Measurements from ENCODE around the gene NFX1. TPM values are rescaled to one million over a fixed set of nuclear protein-coding genes. Genes with fewer than 3 reads are reported as not detected.

Gene NFX1
- total and polyA plus RNA-seq, 10 of the 15 experiments (the other 5 are each of a cell fraction or from before 2014, with no cell fraction given) = 11.9 to 45.1 (median 36.1) TPM

DNA sequence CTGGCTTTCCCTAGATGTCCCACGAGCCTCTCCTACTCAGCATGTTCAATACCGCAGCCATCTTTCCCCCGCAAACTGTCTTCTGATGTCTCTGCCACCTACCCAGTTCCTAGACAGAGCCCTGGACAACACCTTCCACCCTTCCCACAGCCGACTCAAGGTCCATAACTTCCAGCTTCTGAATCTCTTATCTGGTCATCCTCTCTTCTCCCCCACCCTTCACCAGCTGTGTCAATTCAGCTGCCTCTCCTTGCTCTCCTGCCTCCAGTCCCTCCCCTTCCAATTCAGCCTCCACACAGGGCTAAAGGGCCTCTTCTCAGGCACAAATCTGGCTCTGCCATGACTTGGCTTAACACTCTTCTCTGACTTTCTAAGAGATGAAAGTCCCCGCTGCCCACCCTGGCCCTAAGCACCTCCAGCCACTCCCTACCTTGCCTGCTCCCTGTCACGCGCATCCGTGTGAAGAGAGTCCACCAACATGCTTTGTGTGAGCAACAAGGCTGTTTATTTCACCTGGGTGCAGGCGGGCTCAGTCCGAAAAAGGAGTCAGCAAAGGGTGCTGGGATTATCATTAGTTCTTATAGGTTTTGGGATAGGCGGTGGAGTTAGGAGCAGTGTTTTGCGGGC lies 86.9 kb downstream of the NFX1 start (continued):
- no peak for TF ChIP-seq ASH2L (IDR thresholded peaks at IDR 0.05; ENCODE audit: borderline replicate concordance, low read depth)
- TF ChIP-seq NRF1 (conservative IDR thresholded peaks at IDR 0.05; ENCODE audit: low read depth, low read length) = no peak
- no peak for TF ChIP-seq HDGF (IDR thresholded peaks at IDR 0.05)
- TF ChIP-seq, protein P1, sequence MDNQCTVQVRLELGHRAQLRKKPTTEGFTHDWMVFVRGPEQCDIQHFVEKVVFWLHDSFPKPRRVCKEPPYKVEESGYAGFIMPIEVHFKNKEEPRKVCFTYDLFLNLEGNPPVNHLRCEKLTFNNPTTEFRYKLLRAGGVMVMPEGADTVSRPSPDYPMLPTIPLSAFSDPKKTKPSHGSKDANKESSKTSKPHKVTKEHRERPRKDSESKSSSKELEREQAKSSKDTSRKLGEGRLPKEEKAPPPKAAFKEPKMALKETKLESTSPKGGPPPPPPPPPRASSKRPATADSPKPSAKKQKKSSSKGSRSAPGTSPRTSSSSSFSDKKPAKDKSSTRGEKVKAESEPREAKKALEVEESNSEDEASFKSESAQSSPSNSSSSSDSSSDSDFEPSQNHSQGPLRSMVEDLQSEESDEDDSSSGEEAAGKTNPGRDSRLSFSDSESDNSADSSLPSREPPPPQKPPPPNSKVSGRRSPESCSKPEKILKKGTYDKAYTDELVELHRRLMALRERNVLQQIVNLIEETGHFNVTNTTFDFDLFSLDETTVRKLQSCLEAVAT (IDR thresholded peaks at IDR 0.05) = no peak
- no peak for TF ChIP-seq JUNB (IDR thresholded peaks at IDR 0.05)
- TF ChIP-seq, protein P2, sequence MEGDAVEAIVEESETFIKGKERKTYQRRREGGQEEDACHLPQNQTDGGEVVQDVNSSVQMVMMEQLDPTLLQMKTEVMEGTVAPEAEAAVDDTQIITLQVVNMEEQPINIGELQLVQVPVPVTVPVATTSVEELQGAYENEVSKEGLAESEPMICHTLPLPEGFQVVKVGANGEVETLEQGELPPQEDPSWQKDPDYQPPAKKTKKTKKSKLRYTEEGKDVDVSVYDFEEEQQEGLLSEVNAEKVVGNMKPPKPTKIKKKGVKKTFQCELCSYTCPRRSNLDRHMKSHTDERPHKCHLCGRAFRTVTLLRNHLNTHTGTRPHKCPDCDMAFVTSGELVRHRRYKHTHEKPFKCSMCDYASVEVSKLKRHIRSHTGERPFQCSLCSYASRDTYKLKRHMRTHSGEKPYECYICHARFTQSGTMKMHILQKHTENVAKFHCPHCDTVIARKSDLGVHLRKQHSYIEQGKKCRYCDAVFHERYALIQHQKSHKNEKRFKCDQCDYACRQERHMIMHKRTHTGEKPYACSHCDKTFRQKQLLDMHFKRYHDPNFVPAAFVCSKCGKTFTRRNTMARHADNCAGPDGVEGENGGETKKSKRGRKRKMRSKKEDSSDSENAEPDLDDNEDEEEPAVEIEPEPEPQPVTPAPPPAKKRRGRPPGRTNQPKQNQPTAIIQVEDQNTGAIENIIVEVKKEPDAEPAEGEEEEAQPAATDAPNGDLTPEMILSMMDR (IDR thresholded peaks at IDR 0.05 in 2 of 3, conservative IDR thresholded peaks at IDR 0.05 in 1 of 3; ENCODE audit: control insufficient read depth in 2 of 3, extremely low read depth in 1 of 3, insufficient read depth in 1 of 3, low read depth in 3 of 3, low read length in 3 of 3) = no peak
- TF ChIP-seq ZNF24 (IDR thresholded peaks at IDR 0.05) = no peak

DNA sequence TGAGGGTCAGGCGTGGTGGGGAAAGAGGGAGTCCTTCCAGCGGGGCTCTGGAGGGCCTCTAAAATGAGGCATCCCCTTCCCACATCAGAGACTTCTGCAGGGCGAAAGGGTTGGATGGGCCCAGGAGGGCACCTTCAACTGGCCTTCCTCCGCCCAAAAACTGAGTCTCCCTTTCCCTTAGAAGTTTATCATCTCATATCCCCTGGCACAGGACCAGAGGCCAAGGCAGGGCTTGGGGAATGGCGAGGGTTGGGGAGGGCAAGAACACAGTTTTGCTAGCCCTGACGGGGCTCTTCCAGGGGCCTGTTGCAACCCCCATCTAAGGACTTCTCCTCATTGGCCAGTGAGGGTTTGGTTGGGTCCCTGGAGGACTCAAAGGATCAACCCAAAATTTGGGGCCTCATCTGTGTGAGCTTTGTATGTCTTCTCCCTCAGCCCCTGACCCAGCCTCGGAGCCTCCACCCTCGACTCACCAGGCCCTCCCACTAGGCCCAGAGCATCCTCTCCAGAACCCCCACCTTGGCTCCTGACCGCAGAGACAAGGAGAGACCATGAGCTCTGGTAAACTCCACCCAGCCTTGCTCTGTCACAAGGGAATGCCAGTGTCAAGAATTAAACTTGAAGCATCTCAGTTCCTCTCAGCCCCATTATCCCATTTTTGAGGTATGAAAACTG lies 87.9 kb downstream of the NFX1 start:
- intact Hi-C loops (cut with micrococcal nuclease; ENCODE audit: unreplicated experiment) = no loop called here
- 70% methylated on average over 7 of the region's 9 CpGs for whole genome bisulfite sequencing (ENCODE audit: insufficient coverage, insufficient replicate concordance, low lambda C conversion rate, missing lambda C conversion rate)
- H3K9me3 ChIP-seq (replicated peaks; ENCODE audit: control insufficient read depth, insufficient read depth, low read length) = no peaks in the 10 kb centered on the region

More for the DNA sequence above, 87.9 kb downstream of the NFX1 start:
- Histone ChIP-seq H3K4me3 (no peak overlapping the region), H3K4me1 (ENCODE audit: control insufficient read depth, insufficient read depth, low read length) (no peaks in the 10 kb centered on the region), H3K79me2 (ENCODE audit: control insufficient read depth, insufficient read depth, low read length) (no peaks in the 10 kb centered on the region), H4K20me1 (ENCODE audit: control insufficient read depth, insufficient read depth) (no peaks in the 10 kb centered on the region), H3K27me3 (replicated peaks in 1 of 2; ENCODE audit: control insufficient read depth in 2 of 2, insufficient read depth in 2 of 2, low read length in 1 of 2) (no peaks in the 10 kb centered on the region), H2AFZ (ENCODE audit: control insufficient read depth, low read depth, low read length) (no peak overlapping the region), H3K36me3 (ENCODE audit: control insufficient read depth in 2 of 2, insufficient read depth in 2 of 2, low read length in 1 of 2) (no peaks in the 10 kb centered on the region), H3K27ac (ENCODE audit: control insufficient read depth, insufficient read depth) (no peak overlapping the region), H3K9ac (ENCODE audit: control insufficient read depth, insufficient read depth, low read length) (no peak overlapping the region), H3K4me2 (ENCODE audit: control insufficient read depth, insufficient read depth) (no peak overlapping the region)
- POLR2A ChIA-PET = interaction anchor here (1.1 kb wide), 1 partner anchor 39 kb away, joined by 3 read pairs; no protein-coding TSS in a partner anchor
- ATAC-seq (no peak), DNase-seq (ENCODE audit: low read depth, low spot score) (no peak), FAIRE-seq (no peak)
- CTCF ChIA-PET = no interaction called here
- no peak for TF ChIP-seq SIN3A (IDR thresholded peaks at IDR 0.05; ENCODE audit: low read depth, low read length)
- TF ChIP-seq ZSCAN29 (IDR thresholded peaks at IDR 0.05) = no peak
- no peak for TF ChIP-seq KAT2A (conservative IDR thresholded peaks at IDR 0.05; ENCODE audit: control insufficient read depth, low read depth, low read length)
- TF ChIP-seq, protein P3, sequence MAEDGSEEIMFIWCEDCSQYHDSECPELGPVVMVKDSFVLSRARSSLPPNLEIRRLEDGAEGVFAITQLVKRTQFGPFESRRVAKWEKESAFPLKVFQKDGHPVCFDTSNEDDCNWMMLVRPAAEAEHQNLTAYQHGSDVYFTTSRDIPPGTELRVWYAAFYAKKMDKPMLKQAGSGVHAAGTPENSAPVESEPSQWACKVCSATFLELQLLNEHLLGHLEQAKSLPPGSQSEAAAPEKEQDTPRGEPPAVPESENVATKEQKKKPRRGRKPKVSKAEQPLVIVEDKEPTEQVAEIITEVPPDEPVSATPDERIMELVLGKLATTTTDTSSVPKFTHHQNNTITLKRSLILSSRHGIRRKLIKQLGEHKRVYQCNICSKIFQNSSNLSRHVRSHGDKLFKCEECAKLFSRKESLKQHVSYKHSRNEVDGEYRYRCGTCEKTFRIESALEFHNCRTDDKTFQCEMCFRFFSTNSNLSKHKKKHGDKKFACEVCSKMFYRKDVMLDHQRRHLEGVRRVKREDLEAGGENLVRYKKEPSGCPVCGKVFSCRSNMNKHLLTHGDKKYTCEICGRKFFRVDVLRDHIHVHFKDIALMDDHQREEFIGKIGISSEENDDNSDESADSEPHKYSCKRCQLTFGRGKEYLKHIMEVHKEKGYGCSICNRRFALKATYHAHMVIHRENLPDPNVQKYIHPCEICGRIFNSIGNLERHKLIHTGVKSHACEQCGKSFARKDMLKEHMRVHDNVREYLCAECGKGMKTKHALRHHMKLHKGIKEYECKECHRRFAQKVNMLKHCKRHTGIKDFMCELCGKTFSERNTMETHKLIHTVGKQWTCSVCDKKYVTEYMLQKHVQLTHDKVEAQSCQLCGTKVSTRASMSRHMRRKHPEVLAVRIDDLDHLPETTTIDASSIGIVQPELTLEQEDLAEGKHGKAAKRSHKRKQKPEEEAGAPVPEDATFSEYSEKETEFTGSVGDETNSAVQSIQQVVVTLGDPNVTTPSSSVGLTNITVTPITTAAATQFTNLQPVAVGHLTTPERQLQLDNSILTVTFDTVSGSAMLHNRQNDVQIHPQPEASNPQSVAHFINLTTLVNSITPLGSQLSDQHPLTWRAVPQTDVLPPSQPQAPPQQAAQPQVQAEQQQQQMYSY (CRISPR knock-in tag; IDR thresholded peaks at IDR 0.05) = no peak
- RAD21 ChIA-PET (ENCODE audit: unreplicated experiment) = no interaction called here
- in situ Hi-C loops (cut with MboI) = no loop called here
- SMC1A ChIA-PET (ENCODE audit: uncharacterized antibody, unreplicated experiment) = no interaction called here
- no TSS peak for BruUV-seq (replicated peaks)

Measured in GM12878 (cell line).